ENCODE results near the gene PRKCZ. TPM values are rescaled to one million over a fixed set of nuclear protein-coding genes. Genes with fewer than 3 reads are reported as not detected.

PRKCZ gene
- total and polyA plus RNA-seq, 4 donors, result 4.8 to 9.9 (median 8.4) TPM

DNA sequence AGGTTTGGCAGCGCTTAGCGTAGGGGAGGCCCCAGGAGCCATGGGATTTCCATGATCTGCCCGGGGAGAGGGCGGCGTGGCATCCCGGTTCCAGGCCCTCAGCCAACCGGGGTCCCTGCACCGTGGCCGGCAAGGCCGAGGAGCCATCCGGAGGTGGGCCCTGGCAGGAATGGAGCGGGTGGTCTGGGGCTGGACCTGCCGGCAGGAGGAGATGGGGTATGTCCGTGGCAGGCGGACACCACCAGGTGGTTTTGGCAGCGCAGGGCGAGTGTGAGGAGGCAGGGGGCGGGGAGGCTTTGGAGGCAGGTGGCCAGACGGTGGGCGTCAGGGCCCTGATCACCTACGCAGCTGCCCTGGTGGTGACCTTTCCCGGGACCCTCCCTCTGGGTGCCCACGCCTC, 10.3 kb downstream of the PRKCZ start (continued):
- TF ChIP-seq, protein P1, sequence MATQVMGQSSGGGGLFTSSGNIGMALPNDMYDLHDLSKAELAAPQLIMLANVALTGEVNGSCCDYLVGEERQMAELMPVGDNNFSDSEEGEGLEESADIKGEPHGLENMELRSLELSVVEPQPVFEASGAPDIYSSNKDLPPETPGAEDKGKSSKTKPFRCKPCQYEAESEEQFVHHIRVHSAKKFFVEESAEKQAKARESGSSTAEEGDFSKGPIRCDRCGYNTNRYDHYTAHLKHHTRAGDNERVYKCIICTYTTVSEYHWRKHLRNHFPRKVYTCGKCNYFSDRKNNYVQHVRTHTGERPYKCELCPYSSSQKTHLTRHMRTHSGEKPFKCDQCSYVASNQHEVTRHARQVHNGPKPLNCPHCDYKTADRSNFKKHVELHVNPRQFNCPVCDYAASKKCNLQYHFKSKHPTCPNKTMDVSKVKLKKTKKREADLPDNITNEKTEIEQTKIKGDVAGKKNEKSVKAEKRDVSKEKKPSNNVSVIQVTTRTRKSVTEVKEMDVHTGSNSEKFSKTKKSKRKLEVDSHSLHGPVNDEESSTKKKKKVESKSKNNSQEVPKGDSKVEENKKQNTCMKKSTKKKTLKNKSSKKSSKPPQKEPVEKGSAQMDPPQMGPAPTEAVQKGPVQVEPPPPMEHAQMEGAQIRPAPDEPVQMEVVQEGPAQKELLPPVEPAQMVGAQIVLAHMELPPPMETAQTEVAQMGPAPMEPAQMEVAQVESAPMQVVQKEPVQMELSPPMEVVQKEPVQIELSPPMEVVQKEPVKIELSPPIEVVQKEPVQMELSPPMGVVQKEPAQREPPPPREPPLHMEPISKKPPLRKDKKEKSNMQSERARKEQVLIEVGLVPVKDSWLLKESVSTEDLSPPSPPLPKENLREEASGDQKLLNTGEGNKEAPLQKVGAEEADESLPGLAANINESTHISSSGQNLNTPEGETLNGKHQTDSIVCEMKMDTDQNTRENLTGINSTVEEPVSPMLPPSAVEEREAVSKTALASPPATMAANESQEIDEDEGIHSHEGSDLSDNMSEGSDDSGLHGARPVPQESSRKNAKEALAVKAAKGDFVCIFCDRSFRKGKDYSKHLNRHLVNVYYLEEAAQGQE (IDR thresholded peaks at IDR 0.05), result no peak
- TF ChIP-seq RAD21 (IDR thresholded peaks at IDR 0.05), result no peak

DNA sequence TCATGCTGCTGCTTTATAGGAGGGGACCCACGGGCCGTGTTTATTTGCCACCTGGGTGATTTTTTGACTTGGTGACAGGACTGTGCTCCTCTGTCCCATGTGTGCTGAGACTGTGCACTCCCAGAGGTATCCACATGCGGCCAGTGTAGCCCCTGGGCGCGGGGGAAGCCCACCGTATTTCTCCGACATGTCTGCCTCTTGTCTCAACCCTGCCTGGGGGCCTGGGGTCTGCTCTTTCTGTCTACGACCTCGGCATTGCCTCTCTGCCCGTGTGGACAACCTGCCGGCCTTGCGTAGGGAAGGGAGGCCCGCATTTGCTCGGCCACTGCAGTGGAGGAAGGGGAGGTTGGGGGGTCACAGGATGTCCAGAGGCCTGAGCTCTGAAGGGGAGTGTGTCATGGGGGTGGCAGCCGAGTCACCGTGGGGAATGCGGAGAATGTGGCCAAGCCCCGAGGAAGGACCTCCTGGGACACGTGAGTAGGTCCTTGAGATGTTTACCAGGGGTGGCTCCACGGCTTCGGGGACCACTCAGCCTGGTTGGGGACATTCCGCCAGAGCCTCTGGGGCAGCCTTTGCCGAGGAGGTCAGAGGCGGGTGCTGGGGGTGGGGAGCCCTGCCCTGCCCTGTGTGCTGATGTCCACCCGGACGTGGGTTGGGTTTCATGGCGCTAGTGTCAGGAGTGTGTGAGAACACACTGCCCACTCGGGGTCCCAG, 11.0 kb downstream of the PRKCZ start:
- WGBS, result 93% methylated on average over 28 of the region's 28 CpGs
- H3K9me3 ChIP-seq (ENCODE audit: control insufficient read depth in 4 of 4, low read length in 3 of 4), result no peaks in the 10 kb centered on the region
- no peak for DNase-seq (ENCODE audit: low spot score)
- no peak overlapping the region for H3K27ac ChIP-seq (ENCODE audit: low read depth in 1 of 2, low read length in 2 of 2)
- H3K36me3 ChIP-seq (ENCODE audit: control insufficient read depth in 4 of 4, insufficient read depth in 3 of 4, low read depth in 1 of 4, low read length in 3 of 4), result peaks cover 0 to 22% (median 12%) of the 10 kb centered on the region in 4 donors
- TF ChIP-seq ZBTB33 (IDR thresholded peaks at IDR 0.05) (no peak), TAF1 (conservative IDR thresholded peaks at IDR 0.05) (no peak), JUND (IDR thresholded peaks at IDR 0.05) (no peak), HNF4G (IDR thresholded peaks at IDR 0.05) (no peak), GABPA (IDR thresholded peaks at IDR 0.05 in 1 of 2, conservative IDR thresholded peaks at IDR 0.05 in 1 of 2) (no peak), SP1 (IDR thresholded peaks at IDR 0.05) (no peak), ATF3 (IDR thresholded peaks at IDR 0.05) (no peak), FOXA1 (IDR thresholded peaks at IDR 0.05) (no peak), YY1 (IDR thresholded peaks at IDR 0.05) (no peak), RAD21 (IDR thresholded peaks at IDR 0.05) (no peak), EGR1 (IDR thresholded peaks at IDR 0.05; ENCODE audit: low read depth in 2 of 2) (no peak), CTCF (IDR thresholded peaks at IDR 0.05; ENCODE audit: low read depth, low read length, missing input control) (no peak), FOXA2 (IDR thresholded peaks at IDR 0.05) (no peak), HNF4A (conservative IDR thresholded peaks at IDR 0.05) (no peak), RXRA (IDR thresholded peaks at IDR 0.05) (no peak)
- TF ChIP-seq, protein P2, sequence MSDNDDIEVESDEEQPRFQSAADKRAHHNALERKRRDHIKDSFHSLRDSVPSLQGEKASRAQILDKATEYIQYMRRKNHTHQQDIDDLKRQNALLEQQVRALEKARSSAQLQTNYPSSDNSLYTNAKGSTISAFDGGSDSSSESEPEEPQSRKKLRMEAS (IDR thresholded peaks at IDR 0.05), result no peak
- TF ChIP-seq, protein P1 (IDR thresholded peaks at IDR 0.05), result no peak
- H3K4me3 ChIP-seq (ENCODE audit: low read depth in 1 of 3, low read length in 3 of 3), result no peak overlapping the region
- H3K4me1 ChIP-seq (ENCODE audit: control insufficient read depth in 4 of 4, insufficient read depth in 4 of 4, low read length in 3 of 4), result no peaks in the 10 kb centered on the region
- no peaks in the 10 kb centered on the region for H3K27me3 ChIP-seq (ENCODE audit: control insufficient read depth in 4 of 4, insufficient read depth in 4 of 4, low read length in 3 of 4)
- no peak overlapping the region for H3K9ac ChIP-seq (ENCODE audit: low read depth in 1 of 2, low read length in 2 of 2)
